GM21526 (cell line): ENCODE measurements around the gene PUSL1.

Experiments
- ATAC-seq: cut with Tn5 transposase; IDR thresholded peaks from one replicate; pipeline ENCODE4 v1.9.1; 2021; ENCODE audit warnings: moderate library complexity; ENCODE audit not compliant: unreplicated experiment, low FRiP score

The PUSL1 gene

GRCh38 chr1:1348420-1349255, 40.2 kb downstream of the PUSL1 start:
- peak; percentile 23 for ATAC-seq

GRCh38 chr1:1349256-1350012, 41.0 kb downstream of the PUSL1 start, which contains the start of gene DVL1:
DVL1 (minus strand) TSS chr1:1349418; CDS start chr1:1349065, 353 bp downstream.
- peak; percentile 37 for ATAC-seq

GRCh38 chr1:1351511-1352427, 43.4 kb downstream of the PUSL1 start:
- ATAC-seq, result no peak

GRCh38 chr1:1352786-1353388, 44.5 kb downstream of the PUSL1 start:
- ATAC-seq, result no peak

- no peak for ATAC-seq
These were observed 45.2 kb downstream of the PUSL1 start for GRCh38 chr1:1353389-1354151.

GRCh38 chr1:1354271-1355247, 46.2 kb downstream of the PUSL1 start:
- no peak for ATAC-seq

GRCh38 chr1:1355416-1355815, 47.0 kb downstream of the PUSL1 start:
- no peak for ATAC-seq

- no peak for ATAC-seq
These were observed 47.9 kb downstream of the PUSL1 start for GRCh38 chr1:1356166-1356795.

GRCh38 chr1:1356796-1357401, 48.5 kb downstream of the PUSL1 start:
- no peak for ATAC-seq

- no peak for ATAC-seq
These were observed 49.6 kb downstream of the PUSL1 start for GRCh38 chr1:1357871-1358432.

GRCh38 chr1:1358433-1359271, 50.3 kb downstream of the PUSL1 start, which contains the start of gene MXRA8:
MXRA8 (minus strand) TSS chr1:1358555; CDS start chr1:1358504, 51 bp downstream.
- ATAC-seq, result no peak

- no peak for ATAC-seq
These were observed 50.9 kb downstream of the PUSL1 start for GRCh38 chr1:1359308-1359663.

- ATAC-seq, result no peak
These were observed 51.5 kb downstream of the PUSL1 start for GRCh38 chr1:1359664-1360468.

GRCh38 chr1:1360506-1361169, 52.2 kb downstream of the PUSL1 start:
- no peak for ATAC-seq
